DMS114 treated with DMSO at 0.1 percent for 48 hours (cell line): ENCODE measurements around the gene ABHD2.

Experiments
- DNase-seq: peaks from one replicate; lab custom pipeline; 2025; ENCODE audit not compliant: unreplicated experiment; lab: John Stamatoyannopoulos, UW

Gene ABHD2

GRCh38 chr15:89187301-89187985 is 99.2 kb downstream of the ABHD2 start:
- no peak for DNase-seq

- no peak for DNase-seq
These were observed 99.8 kb downstream of the ABHD2 start for GRCh38 chr15:89187986-89188514.

- no peak for DNase-seq
These were observed 103.9 kb downstream of the ABHD2 start for GRCh38 chr15:89192136-89192535.

- no peak for DNase-seq
These were observed 104.5 kb downstream of the ABHD2 start for GRCh38 chr15:89192766-89193165.

- DNase-seq: no peak
These were observed 106.4 kb downstream of the ABHD2 start for GRCh38 chr15:89194608-89195007.

- DNase-seq: no peak
These were observed 107.6 kb downstream of the ABHD2 start for GRCh38 chr15:89195836-89196235.

- DNase-seq: no peak
These were observed 108.0 kb downstream of the ABHD2 start for GRCh38 chr15:89196241-89196640.

GRCh38 chr15:89196994-89197393 is 108.7 kb downstream of the ABHD2 start:
- no peak for DNase-seq

GRCh38 chr15:89197503-89197971 is 109.3 kb downstream of the ABHD2 start:
- no peak for DNase-seq

GRCh38 chr15:89198196-89198595 is 109.9 kb downstream of the ABHD2 start:
- DNase-seq: no peak

- DNase-seq: no peak
These were observed 110.7 kb downstream of the ABHD2 start for GRCh38 chr15:89198934-89199333.

- no peak for DNase-seq
These were observed 111.5 kb downstream of the ABHD2 start for GRCh38 chr15:89199746-89200145.

GRCh38 chr15:89200182-89200581 is 111.9 kb downstream of the ABHD2 start:
- DNase-seq: no peak

- no peak for DNase-seq
These were observed 113.3 kb downstream of the ABHD2 start for GRCh38 chr15:89201465-89202005.

- no peak for DNase-seq
These were observed 115.5 kb downstream of the ABHD2 start for GRCh38 chr15:89203705-89204273.

GRCh38 chr15:89205991-89206585 is 117.8 kb downstream of the ABHD2 start:
- no peak for DNase-seq

GRCh38 chr15:89206908-89207331 is 118.7 kb downstream of the ABHD2 start:
- peak; percentile 74 for DNase-seq

GRCh38 chr15:89208256-89208655 is 120.0 kb downstream of the ABHD2 start:
- DNase-seq: no peak

- no peak for DNase-seq
These were observed 120.8 kb downstream of the ABHD2 start for GRCh38 chr15:89209057-89209456.

GRCh38 chr15:89211678-89212170 is 123.5 kb downstream of the ABHD2 start:
- DNase-seq: no peak

GRCh38 chr15:89215627-89216026 is 127.4 kb downstream of the ABHD2 start:
- DNase-seq: no peak

GRCh38 chr15:89217031-89217430 is 128.8 kb downstream of the ABHD2 start:
- no peak for DNase-seq
